ENCODE data around the gene MYO1A. TPM values are rescaled to one million over a fixed set of nuclear protein-coding genes. Genes with fewer than 3 reads are reported as not detected.

MYO1A gene
- total and polyA plus RNA-seq, 2 of the 13 experiments (the other 11 are each of a cell fraction or from before 2014, with no cell fraction given): 5.3 to 6.0 TPM

DNA sequence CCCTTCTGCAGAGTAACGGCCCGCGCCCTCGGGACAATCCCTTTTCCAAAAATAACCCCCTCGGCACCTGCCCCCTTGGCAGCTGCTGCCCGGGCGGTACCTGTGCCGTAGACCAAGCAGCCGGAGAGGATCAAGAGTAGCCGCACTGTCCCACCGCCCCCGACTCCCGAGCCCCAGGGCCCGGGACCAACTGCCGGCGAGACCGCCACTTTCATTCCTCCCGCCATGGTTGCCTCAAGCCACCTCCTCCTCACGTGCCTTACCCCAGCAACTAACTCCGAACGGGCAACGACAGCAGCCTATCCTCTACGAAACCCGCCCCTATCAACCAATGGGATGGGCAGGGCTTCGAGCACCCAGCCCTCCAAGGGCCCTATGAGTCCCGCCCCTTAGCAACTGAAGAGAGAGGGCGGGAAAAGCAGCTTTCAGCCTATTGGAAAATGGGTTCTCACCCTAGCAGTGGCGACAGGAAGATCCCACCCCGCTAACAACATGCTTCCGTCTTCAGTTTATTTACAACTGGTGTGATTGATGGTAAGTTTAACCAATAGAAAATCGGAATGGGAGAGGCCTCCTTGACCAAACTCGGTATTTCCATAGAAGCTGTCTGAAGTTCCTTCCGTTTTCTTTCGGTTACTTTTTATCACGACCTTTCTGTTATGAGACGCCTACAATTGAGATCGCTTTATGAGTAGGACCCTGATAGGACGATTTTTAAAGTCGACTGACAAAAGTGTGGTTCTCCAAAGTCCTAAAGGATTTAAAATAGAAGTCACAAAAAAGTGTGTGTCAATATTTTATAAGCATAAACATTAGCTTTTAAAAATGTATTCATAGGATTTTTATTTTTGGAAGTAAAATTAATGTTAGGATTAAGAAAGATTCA, 28.8 kb upstream of the MYO1A start, which contains the start of gene NEMP1 (continued):
- TF ChIP-seq FOXK1 (CRISPR knock-in tag; IDR thresholded peaks at IDR 0.05; ENCODE audit: borderline replicate concordance, low read depth) (peak; percentile 98), NFE2 (CRISPR knock-in tag; IDR thresholded peaks at IDR 0.05) (no peak), KDM5B (CRISPR knock-in tag; IDR thresholded peaks at IDR 0.05; ENCODE audit: borderline replicate concordance) (peak; percentile 34; the same call in 1 of the 2 replicates), TEAD2 (CRISPR knock-in tag; IDR thresholded peaks at IDR 0.05) (no peak), CREM (IDR thresholded peaks at IDR 0.05) (peak; percentile 76), CREM (CRISPR knock-in tag; IDR thresholded peaks at IDR 0.05) (no peak), POLR2G (IDR thresholded peaks at IDR 0.05; ENCODE audit: low read depth, low read length) (peak; percentile 76), SMAD3 (CRISPR knock-in tag; IDR thresholded peaks at IDR 0.05) (0 out of 2 replicates have a peak, but pooled peaks have one; percentile 53), SAP130 (CRISPR knock-in tag; IDR thresholded peaks at IDR 0.05; ENCODE audit: low read depth) (peak; percentile 99), U2AF1 (optimal IDR thresholded peaks at IDR 0.05; ENCODE audit: low read depth, low read length) (no peak), SMARCE1 (IDR thresholded peaks at IDR 0.05; ENCODE audit: borderline replicate concordance) (no peak), MIER3 (CRISPR knock-in tag; IDR thresholded peaks at IDR 0.05; ENCODE audit: borderline replicate concordance) (0 out of 2 replicates have a peak, but pooled peaks have one; percentile 60), ZFAT (CRISPR knock-in tag; conservative IDR thresholded peaks at IDR 0.05) (no peak), ZNF841 (CRISPR knock-in tag; IDR thresholded peaks at IDR 0.05; ENCODE audit: borderline replicate concordance) (no peak), ARNT (IDR thresholded peaks at IDR 0.05) (no peak), ZNF563 (CRISPR knock-in tag; IDR thresholded peaks at IDR 0.05) (no peak), ZNF441 (CRISPR knock-in tag; IDR thresholded peaks at IDR 0.05; ENCODE audit: borderline replicate concordance) (no peak)
- TF ChIP-seq, protein P1, sequence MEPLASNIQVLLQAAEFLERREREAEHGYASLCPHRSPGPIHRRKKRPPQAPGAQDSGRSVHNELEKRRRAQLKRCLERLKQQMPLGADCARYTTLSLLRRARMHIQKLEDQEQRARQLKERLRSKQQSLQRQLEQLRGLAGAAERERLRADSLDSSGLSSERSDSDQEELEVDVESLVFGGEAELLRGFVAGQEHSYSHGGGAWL (CRISPR knock-in tag; IDR thresholded peaks at IDR 0.05): peak; percentile 76; the same call in 1 of the 2 replicates
- TF ChIP-seq, protein P2, sequence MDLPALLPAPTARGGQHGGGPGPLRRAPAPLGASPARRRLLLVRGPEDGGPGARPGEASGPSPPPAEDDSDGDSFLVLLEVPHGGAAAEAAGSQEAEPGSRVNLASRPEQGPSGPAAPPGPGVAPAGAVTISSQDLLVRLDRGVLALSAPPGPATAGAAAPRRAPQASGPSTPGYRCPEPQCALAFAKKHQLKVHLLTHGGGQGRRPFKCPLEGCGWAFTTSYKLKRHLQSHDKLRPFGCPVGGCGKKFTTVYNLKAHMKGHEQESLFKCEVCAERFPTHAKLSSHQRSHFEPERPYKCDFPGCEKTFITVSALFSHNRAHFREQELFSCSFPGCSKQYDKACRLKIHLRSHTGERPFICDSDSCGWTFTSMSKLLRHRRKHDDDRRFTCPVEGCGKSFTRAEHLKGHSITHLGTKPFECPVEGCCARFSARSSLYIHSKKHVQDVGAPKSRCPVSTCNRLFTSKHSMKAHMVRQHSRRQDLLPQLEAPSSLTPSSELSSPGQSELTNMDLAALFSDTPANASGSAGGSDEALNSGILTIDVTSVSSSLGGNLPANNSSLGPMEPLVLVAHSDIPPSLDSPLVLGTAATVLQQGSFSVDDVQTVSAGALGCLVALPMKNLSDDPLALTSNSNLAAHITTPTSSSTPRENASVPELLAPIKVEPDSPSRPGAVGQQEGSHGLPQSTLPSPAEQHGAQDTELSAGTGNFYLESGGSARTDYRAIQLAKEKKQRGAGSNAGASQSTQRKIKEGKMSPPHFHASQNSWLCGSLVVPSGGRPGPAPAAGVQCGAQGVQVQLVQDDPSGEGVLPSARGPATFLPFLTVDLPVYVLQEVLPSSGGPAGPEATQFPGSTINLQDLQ (CRISPR knock-in tag; IDR thresholded peaks at IDR 0.05): no peak
- TF ChIP-seq, protein P3, sequence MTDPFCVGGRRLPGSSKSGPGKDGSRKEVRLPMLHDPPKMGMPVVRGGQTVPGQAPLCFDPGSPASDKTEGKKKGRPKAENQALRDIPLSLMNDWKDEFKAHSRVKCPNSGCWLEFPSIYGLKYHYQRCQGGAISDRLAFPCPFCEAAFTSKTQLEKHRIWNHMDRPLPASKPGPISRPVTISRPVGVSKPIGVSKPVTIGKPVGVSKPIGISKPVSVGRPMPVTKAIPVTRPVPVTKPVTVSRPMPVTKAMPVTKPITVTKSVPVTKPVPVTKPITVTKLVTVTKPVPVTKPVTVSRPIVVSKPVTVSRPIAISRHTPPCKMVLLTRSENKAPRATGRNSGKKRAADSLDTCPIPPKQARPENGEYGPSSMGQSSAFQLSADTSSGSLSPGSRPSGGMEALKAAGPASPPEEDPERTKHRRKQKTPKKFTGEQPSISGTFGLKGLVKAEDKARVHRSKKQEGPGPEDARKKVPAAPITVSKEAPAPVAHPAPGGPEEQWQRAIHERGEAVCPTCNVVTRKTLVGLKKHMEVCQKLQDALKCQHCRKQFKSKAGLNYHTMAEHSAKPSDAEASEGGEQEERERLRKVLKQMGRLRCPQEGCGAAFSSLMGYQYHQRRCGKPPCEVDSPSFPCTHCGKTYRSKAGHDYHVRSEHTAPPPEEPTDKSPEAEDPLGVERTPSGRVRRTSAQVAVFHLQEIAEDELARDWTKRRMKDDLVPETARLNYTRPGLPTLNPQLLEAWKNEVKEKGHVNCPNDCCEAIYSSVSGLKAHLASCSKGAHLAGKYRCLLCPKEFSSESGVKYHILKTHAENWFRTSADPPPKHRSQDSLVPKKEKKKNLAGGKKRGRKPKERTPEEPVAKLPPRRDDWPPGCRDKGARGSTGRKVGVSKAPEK (CRISPR knock-in tag; IDR thresholded peaks at IDR 0.05; ENCODE audit: borderline replicate concordance): no peak
- TF ChIP-seq, protein P4, sequence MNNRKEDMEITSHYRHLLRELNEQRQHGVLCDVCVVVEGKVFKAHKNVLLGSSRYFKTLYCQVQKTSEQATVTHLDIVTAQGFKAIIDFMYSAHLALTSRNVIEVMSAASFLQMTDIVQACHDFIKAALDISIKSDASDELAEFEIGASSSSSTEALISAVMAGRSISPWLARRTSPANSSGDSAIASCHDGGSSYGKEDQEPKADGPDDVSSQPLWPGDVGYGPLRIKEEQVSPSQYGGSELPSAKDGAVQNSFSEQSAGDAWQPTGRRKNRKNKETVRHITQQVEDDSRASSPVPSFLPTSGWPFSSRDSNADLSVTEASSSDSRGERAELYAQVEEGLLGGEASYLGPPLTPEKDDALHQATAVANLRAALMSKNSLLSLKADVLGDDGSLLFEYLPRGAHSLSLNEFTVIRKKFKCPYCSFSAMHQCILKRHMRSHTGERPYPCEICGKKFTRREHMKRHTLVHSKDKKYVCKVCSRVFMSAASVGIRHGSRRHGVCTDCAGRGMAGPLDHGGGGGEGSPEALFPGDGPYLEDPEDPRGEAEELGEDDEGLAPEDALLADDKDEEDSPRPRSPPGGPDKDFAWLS (CRISPR knock-in tag; IDR thresholded peaks at IDR 0.05; ENCODE audit: borderline replicate concordance): no peak

Data from HepG2 (cell line).